HEK293 (cell line): ENCODE data around the gene TAF8.

ENCODE experiments used
- CTCF ChIA-PET: fragments of 350-600 bp; formaldehyde crosslinking; extraction: SDS; loops from one replicate; lab custom pipeline; 2021; ENCODE audit warnings: antibody characterized with exemption; lab: Yijun Ruan, JAX
- POLR2A ChIA-PET: fragments of 300-600 bp; formaldehyde crosslinking; extraction: SDS; loops from one replicate; lab custom pipeline; 2020; ENCODE audit warnings: antibody characterized with exemption, inconsistent platforms; lab: Yijun Ruan, JAX
- H3K27ac ChIP-seq: fragments of 200-500 bp; sonication (Bioruptor generic); 2 replicates; pipeline ENCODE4 v1.5.1; 2014; ENCODE audit warnings: low read depth, low read length, control low read depth, inconsistent platforms; ENCODE audit errors: extremely low read depth
- H3K36me3 ChIP-seq, 2 experiments: fragments of 200-500 bp in 1 of 2; sonication (Bioruptor generic) in 1 of 2; 1 replicate in 1 of 2; 2 replicates in 1 of 2; pipeline ENCODE4 v1.5.1; 2014 to 2017; ENCODE audit warnings: inconsistent platforms in 2 of 2, low read length in 2 of 2; ENCODE audit not compliant: control insufficient read depth in 2 of 2, insufficient read depth in 1 of 2
- H3K4me1 ChIP-seq: fragments of 200-500 bp; sonication (Bioruptor generic); 2 replicates; pipeline ENCODE4 v1.5.1; 2014; ENCODE audit warnings: mild to moderate bottlenecking, low read length, inconsistent platforms; ENCODE audit not compliant: control insufficient read depth, insufficient read depth
- H3K4me3 ChIP-seq: 2 replicates; pipeline ENCODE4 v1.5.1; 2011; ENCODE audit warnings: low read depth, mild to moderate bottlenecking, control low read depth, low read length, moderate library complexity
- H3K9me3 ChIP-seq: fragments of 200-500 bp; sonication (Bioruptor generic); 2 replicates; pipeline ENCODE4 v1.5.1; 2014; ENCODE audit warnings: low read depth, low read length, inconsistent platforms; ENCODE audit not compliant: control insufficient read depth, insufficient read depth
- HOXA7 ChIP-seq: sonication (generic); formaldehyde crosslinking; IDR thresholded peaks from 2 replicates; pipeline ENCODE4 v1.8.1; 2022; ENCODE audit warnings: missing genetic modification reagents, borderline replicate concordance
- HOXC10 ChIP-seq: sonication (generic); formaldehyde crosslinking; IDR thresholded peaks from 2 replicates; pipeline ENCODE4 v1.8.1; 2023; ENCODE audit warnings: mild to moderate bottlenecking, missing genetic modification reagents
- KLF8 ChIP-seq: fragments of 450-650 bp; formaldehyde crosslinking; IDR thresholded peaks from 2 replicates; pipeline ENCODE4 v1.5.1; 2016; ENCODE audit warnings: missing biosample characterization, missing genetic modification characterization
- RBAK ChIP-seq: fragments of 450-650 bp; formaldehyde crosslinking; IDR thresholded peaks from 2 replicates; pipeline ENCODE4 v1.5.1; 2016; ENCODE audit warnings: missing biosample characterization, missing genetic modification characterization
- SCRT2 ChIP-seq: fragments of 450-650 bp; formaldehyde crosslinking; IDR thresholded peaks from 2 replicates; pipeline ENCODE4 v1.5.1; 2016; ENCODE audit warnings: missing biosample characterization, missing genetic modification characterization
- SETDB1 ChIP-seq: IDR thresholded peaks from one replicate; pipeline ENCODE4 v1.6.1; 2017; ENCODE audit warnings: mild to moderate bottlenecking, low read length, moderate library complexity, mixed read lengths; ENCODE audit not compliant: insufficient read length
- ZFHX2 ChIP-seq: fragments of 450-650 bp; formaldehyde crosslinking; conservative IDR thresholded peaks from 2 replicates; pipeline ENCODE4 v1.5.1; 2016; ENCODE audit warnings: missing biosample characterization, missing genetic modification characterization
- ZFP69B ChIP-seq: fragments of 450-650 bp; formaldehyde crosslinking; IDR thresholded peaks from 2 replicates; pipeline ENCODE4 v1.5.1; 2016; ENCODE audit warnings: missing biosample characterization, missing genetic modification characterization
- ZNF10 ChIP-seq: fragments of 450-650 bp; formaldehyde crosslinking; IDR thresholded peaks from 2 replicates; pipeline ENCODE4 v1.5.1; 2017; ENCODE audit warnings: missing biosample characterization, missing genetic modification characterization
- ZNF138 ChIP-seq: fragments of 450-650 bp; formaldehyde crosslinking; IDR thresholded peaks from 2 replicates; pipeline ENCODE4 v1.5.1; 2016; ENCODE audit warnings: missing biosample characterization, missing genetic modification characterization, borderline replicate concordance
- ZNF157 ChIP-seq: fragments of 450-650 bp; formaldehyde crosslinking; IDR thresholded peaks from 2 replicates; pipeline ENCODE4 v1.5.1; 2016; ENCODE audit warnings: missing biosample characterization, missing genetic modification characterization
- ZNF2 ChIP-seq: fragments of 450-650 bp; formaldehyde crosslinking; IDR thresholded peaks from 2 replicates; pipeline ENCODE4 v1.5.1; 2016; ENCODE audit warnings: missing biosample characterization, missing genetic modification characterization
- ZNF354C ChIP-seq: fragments of 450-650 bp; formaldehyde crosslinking; IDR thresholded peaks from 2 replicates; pipeline ENCODE4 v1.5.1; 2016; ENCODE audit warnings: missing biosample characterization, missing genetic modification characterization, low read depth, borderline replicate concordance
- ZNF521 ChIP-seq: fragments of 450-650 bp; formaldehyde crosslinking; IDR thresholded peaks from 2 replicates; pipeline ENCODE4 v1.5.1; 2017; ENCODE audit warnings: missing biosample characterization, mild to moderate bottlenecking, missing genetic modification characterization
- ZNF561 ChIP-seq: fragments of 450-650 bp; IDR thresholded peaks from 2 replicates; pipeline ENCODE4 v1.5.1; 2018; ENCODE audit warnings: missing biosample characterization, missing genetic modification characterization, borderline replicate concordance
- ZNF623 ChIP-seq: fragments of 450-650 bp; formaldehyde crosslinking; IDR thresholded peaks from 2 replicates; pipeline ENCODE4 v1.5.1; 2016; ENCODE audit warnings: missing biosample characterization, missing genetic modification characterization
- ZNF707 ChIP-seq: fragments of 450-650 bp; formaldehyde crosslinking; IDR thresholded peaks from 2 replicates; pipeline ENCODE4 v1.5.1; 2016; ENCODE audit warnings: missing biosample characterization, missing genetic modification characterization
- TF ChIP-seq, protein P1 (sequence below): fragments of 450-650 bp; formaldehyde crosslinking; IDR thresholded peaks from 2 replicates; pipeline ENCODE4 v1.5.1; 2016; ENCODE audit warnings: missing biosample characterization, missing genetic modification characterization
- TF ChIP-seq, protein P2 (sequence below): fragments of 450-650 bp; IDR thresholded peaks from 2 replicates; pipeline ENCODE4 v1.5.1; 2018; ENCODE audit warnings: missing biosample characterization, missing genetic modification characterization
- TF ChIP-seq, protein P3 (sequence below): fragments of 450-650 bp; formaldehyde crosslinking; IDR thresholded peaks from 2 replicates; pipeline ENCODE4; 2016; ENCODE audit warnings: missing biosample characterization, missing genetic modification characterization

Gene TAF8

DNA sequence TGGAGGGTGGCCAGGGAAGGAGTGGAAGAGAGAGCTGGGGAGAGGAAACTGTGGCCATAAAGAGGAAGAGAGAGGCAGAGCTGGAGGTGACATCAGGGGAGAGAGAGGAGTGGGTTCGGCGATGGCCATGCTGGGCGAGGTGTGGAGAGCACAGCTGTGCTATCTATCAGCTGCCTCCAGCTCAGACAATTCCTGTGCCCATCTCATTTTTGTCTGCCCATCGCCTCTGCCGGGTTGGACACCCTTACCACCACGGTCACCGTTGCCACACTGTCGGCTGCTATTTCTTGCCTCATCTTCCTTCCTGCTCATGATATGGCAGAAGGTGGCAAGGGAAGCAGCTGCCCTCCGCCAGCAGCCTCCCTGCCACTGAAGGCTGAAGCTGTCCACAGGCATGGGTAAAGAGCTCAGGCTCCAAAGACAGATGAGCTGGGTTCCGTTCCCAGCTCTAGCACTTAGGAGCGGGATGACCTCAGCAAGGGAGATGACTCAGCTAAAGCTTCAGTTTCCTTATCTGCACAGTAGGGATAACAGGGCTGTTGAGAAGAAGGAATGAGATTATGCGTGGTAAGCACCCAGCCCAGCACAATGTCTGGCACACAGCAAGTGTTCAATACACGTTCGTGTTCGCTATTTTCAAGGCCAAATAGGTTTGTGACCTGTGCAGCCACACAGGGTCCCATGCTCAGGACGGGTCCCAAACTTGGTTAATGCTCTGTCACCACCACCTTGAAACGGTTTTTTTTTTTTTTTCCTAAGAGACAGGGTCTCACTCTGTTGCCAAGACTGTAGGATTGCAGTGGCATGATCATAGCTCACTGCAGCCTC lies 21.9 kb upstream of the TAF8 start (continued):
- TF ChIP-seq ZNF138 (no peak), SETDB1 (no peak)
- TF ChIP-seq, protein P1, sequence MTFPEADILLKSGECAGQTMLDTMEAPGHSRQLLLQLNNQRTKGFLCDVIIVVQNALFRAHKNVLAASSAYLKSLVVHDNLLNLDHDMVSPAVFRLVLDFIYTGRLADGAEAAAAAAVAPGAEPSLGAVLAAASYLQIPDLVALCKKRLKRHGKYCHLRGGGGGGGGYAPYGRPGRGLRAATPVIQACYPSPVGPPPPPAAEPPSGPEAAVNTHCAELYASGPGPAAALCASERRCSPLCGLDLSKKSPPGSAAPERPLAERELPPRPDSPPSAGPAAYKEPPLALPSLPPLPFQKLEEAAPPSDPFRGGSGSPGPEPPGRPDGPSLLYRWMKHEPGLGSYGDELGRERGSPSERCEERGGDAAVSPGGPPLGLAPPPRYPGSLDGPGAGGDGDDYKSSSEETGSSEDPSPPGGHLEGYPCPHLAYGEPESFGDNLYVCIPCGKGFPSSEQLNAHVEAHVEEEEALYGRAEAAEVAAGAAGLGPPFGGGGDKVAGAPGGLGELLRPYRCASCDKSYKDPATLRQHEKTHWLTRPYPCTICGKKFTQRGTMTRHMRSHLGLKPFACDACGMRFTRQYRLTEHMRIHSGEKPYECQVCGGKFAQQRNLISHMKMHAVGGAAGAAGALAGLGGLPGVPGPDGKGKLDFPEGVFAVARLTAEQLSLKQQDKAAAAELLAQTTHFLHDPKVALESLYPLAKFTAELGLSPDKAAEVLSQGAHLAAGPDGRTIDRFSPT, result peak; percentile 80; the same call in 1 of the 2 replicates

DNA sequence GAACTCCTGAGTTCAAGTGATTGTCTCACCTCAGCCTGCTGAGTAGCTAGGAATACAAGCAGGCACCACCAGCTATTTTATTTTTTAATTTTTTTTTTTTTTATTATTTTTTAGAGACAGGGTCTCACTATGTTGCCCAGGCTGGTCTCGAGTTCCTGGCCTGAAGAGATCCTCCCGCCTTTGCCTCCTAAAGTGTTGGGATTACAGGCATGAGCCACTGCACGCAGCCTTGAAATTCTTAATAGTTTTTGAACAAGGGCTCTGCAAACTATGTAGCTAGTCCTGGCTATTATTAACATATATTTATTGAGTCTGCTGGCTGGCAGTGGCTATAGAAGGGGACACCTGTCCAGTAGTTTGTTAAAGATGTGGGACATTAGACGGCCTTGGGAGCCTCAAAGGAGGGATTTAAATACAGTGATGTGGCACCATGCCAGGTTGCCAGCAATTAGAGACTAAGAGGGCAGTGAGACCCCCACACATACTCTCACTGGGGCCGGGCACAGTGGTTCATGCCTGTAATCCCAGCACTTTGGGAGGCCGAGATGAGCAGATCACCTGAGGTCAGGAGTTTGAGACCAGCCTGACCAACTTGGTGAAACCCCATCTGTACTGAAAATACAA lies 21.1 kb upstream of the TAF8 start:
- no peak for TF ChIP-seq ZNF354C (tag by site-specific recombination)
- TF ChIP-seq RBAK, result no peak
- no peak for TF ChIP-seq ZNF10 (tag by site-specific recombination)
- TF ChIP-seq, protein P2, sequence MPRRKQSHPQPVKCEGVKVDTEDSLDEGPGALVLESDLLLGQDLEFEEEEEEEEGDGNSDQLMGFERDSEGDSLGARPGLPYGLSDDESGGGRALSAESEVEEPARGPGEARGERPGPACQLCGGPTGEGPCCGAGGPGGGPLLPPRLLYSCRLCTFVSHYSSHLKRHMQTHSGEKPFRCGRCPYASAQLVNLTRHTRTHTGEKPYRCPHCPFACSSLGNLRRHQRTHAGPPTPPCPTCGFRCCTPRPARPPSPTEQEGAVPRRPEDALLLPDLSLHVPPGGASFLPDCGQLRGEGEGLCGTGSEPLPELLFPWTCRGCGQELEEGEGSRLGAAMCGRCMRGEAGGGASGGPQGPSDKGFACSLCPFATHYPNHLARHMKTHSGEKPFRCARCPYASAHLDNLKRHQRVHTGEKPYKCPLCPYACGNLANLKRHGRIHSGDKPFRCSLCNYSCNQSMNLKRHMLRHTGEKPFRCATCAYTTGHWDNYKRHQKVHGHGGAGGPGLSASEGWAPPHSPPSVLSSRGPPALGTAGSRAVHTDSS (tag by site-specific recombination), result no peak
- TF ChIP-seq SETDB1, result no peak
- TF ChIP-seq ZNF157, result no peak
- no peak for TF ChIP-seq ZNF561
- TF ChIP-seq HOXA7 (CRISPR knock-in tag), result no peak
- TF ChIP-seq HOXC10 (CRISPR knock-in tag), result no peak
- no peak for TF ChIP-seq ZNF623 (tag by site-specific recombination)
- TF ChIP-seq ZFHX2 (tag by site-specific recombination), result no peak
- TF ChIP-seq ZNF2, result no peak
- no peak for TF ChIP-seq KLF8 (tag by site-specific recombination)
- TF ChIP-seq ZNF707 (tag by site-specific recombination), result no peak
- no peak for TF ChIP-seq ZNF521 (tag by site-specific recombination)
- TF ChIP-seq, protein P3, sequence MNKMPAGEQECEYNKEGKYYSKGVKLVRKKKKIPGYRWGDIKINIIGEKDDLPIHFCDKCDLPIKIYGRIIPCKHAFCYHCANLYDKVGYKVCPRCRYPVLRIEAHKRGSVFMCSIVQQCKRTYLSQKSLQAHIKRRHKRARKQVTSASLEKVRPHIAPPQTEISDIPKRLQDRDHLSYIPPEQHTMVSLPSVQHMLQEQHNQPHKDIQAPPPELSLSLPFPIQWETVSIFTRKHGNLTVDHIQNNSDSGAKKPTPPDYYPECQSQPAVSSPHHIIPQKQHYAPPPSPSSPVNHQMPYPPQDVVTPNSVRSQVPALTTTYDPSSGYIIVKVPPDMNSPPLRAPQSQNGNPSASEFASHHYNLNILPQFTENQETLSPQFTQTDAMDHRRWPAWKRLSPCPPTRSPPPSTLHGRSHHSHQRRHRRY (tag by site-specific recombination), result no peak
- TF ChIP-seq ZFP69B (tag by site-specific recombination), result no peak
- TF ChIP-seq SCRT2, result no peak
- Histone ChIP-seq H3K27ac (no peak overlapping the region), H3K4me3 (no peak overlapping the region), H3K36me3 (no peaks in the 10 kb centered on the region), H3K9me3 (no peaks in the 10 kb centered on the region), H3K4me1 (no peaks in the 10 kb centered on the region)
- ChIA-PET POLR2A (interaction anchor here (0.6 to 1.9 kb wide), 7 partner anchors 16 to 229 kb away, joined by 3 to 9 read pairs (median 5); partner anchors contain the start of gene TAF8), CTCF (interaction anchor here (0.9 to 7.6 kb wide), 4 partner anchors 15 to 242 kb away, joined by 3 to 58 read pairs (median 4); partner anchors contain the start of genes BYSL, MED20 and TOMM6)
